Activated T-cell treated with anti-CD3 and anti-CD28 coated beads, Interleukin-2, amount 50 U/mL, for 72 hours (primary cell): ENCODE results near the gene POGLUT3. TPM values are rescaled to one million over a fixed set of nuclear protein-coding genes. Genes with fewer than 3 reads are reported as not detected.

ENCODE experiments used
- ATAC-seq, 2 donors: fragments of 150-1000 bp; cut with Tn5 transposase; replicated peaks in 1 of 2; 2 replicates each; pipeline ENCODE4 v1.10.0; 2021; ENCODE audit warnings: moderate library complexity in 2 of 2, mild to moderate bottlenecking in 1 of 2
- DNase-seq, 2 donors: peaks; one replicate each; pipeline ENCODE4 v3.0.0; 2021 to 2022; ENCODE audit warnings: mixed read lengths in 1 of 2
- H3K27ac Mint-ChIP-seq: one replicate; pipeline ENCODE4 v1.8.0; 2022; ENCODE audit warnings: mild to moderate bottlenecking, moderate library complexity, mixed read lengths
- H3K27me3 Mint-ChIP-seq: one replicate; pipeline ENCODE4 v1.8.0; 2022; ENCODE audit warnings: low read depth, mixed read lengths
- H3K36me3 Mint-ChIP-seq, 2 donors: one replicate each; pipeline ENCODE4 v1.8.0; 2022; ENCODE audit warnings: mixed read lengths in 2 of 2, mild to moderate bottlenecking in 1 of 2; ENCODE audit not compliant: insufficient read depth in 2 of 2
- H3K4me1 Mint-ChIP-seq: one replicate; pipeline ENCODE4 v1.8.0; 2022; ENCODE audit warnings: low read depth, mixed read lengths
- H3K4me3 Mint-ChIP-seq, 2 donors: one replicate each; pipeline ENCODE4 v1.8.0; 2022; ENCODE audit warnings: mild to moderate bottlenecking in 2 of 2, mixed read lengths in 2 of 2, moderate library complexity in 2 of 2
- H3K9me3 Mint-ChIP-seq, 2 donors: one replicate each; pipeline ENCODE4 v1.8.0; 2022; ENCODE audit warnings: mixed read lengths in 2 of 2
- total RNA-seq, 2 donors: library from RNA; stranded (reverse); gene quantifications; one replicate each; pipeline ENCODE4 v1.2.3, GENCODE V29; 2022

Gene POGLUT3
- total RNA-seq, 2 donors from 2014 or later: 12.1 to 16.2 TPM

DNA sequence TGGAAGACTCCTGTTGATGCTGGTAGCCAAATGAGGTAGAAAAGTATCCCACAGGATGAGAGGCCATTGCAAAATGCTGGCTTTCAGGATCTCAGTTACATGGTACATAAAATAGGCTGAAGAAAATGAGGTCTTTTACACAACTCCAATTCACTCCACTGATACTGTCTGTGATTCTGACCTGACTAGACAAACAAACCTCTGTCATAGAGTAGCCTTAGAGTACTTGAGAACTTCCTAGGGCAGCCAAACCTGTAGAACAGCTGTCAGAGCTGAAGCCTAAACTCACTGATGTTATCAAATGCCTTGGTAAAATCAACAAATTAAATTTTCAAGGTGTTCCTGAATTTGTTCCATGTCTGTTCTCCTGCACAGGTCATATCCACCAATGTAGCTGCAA is 26.2 kb upstream of the POGLUT3 start:
- no peak overlapping the region for H3K4me3 Mint-ChIP-seq
- no peaks in the 10 kb centered on the region for H3K27me3 Mint-ChIP-seq
- no peaks in the 10 kb centered on the region for H3K4me1 Mint-ChIP-seq
- no peak for ATAC-seq
- peaks cover 0 to 2% of the 10 kb centered on the region in 2 donors for H3K36me3 Mint-ChIP-seq
- no peak overlapping the region for H3K27ac Mint-ChIP-seq
- peaks cover 0 to 3% of the 10 kb centered on the region in 2 donors for H3K9me3 Mint-ChIP-seq
- DNase-seq: no peak

DNA sequence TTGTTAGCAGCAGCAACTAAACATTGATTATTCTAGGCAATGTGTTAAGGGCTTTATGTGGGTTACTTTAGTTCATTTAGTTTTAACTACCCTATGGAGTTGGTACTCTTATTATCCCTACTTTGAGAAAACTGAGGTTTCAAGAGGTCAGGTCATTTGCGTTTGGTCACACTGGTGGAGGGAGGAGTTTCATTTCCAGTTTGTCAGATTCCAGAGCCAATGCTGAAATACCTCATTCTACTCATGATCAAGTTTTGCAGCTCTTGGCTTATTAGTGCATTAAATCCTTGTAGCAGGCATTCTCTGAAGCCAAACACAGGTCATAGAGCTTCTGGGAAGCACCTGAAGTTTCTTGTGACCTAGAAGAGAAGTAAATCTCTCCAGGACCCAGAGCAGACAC is 24.1 kb upstream of the POGLUT3 start:
- Mint-ChIP-seq H3K27me3 (no peaks in the 10 kb centered on the region), H3K4me1 (no peaks in the 10 kb centered on the region), H3K4me3 (no peak overlapping the region), H3K36me3 (peaks cover 0 to 2% of the 10 kb centered on the region in 2 donors), H3K27ac (no peak overlapping the region), H3K9me3 (peaks cover 0 to 3% of the 10 kb centered on the region in 2 donors)
- ATAC-seq (no peak), DNase-seq (no peak)

DNA sequence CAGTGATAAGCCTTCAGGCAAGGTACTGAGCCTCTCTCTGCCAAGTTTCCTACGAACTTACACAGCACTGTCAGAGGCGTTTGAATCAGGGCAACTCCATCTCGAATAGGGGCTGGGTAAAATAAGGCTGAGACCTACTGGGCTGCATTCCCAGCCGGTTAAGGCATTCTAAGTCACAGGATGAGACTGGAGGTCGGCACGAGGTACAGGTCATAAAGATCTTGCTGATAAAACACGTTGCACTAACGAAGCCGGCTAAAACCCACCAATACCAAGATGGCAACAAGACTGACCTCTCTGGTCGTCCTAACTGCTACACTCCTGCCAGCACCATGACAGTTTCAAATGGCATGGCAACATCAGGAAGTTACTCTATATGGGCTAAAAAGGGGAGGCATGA is 20.4 kb upstream of the POGLUT3 start:
- H3K4me1 Mint-ChIP-seq: no peaks in the 10 kb centered on the region
- H3K4me3 Mint-ChIP-seq: no peak overlapping the region
- H3K27me3 Mint-ChIP-seq: no peaks in the 10 kb centered on the region
- no peak overlapping the region for H3K27ac Mint-ChIP-seq
- H3K36me3 Mint-ChIP-seq: peaks cover 5 to 7% of the 10 kb centered on the region in 2 donors
- peaks cover 0 to 2% of the 10 kb centered on the region in 2 donors for H3K9me3 Mint-ChIP-seq
- ATAC-seq (no peak), DNase-seq (no peak)

- H3K27ac Mint-ChIP-seq: no peak overlapping the region
- no peaks in the 10 kb centered on the region for H3K4me1 Mint-ChIP-seq
- no peak for DNase-seq
- no peaks in the 10 kb centered on the region for H3K27me3 Mint-ChIP-seq
- H3K36me3 Mint-ChIP-seq: peaks cover 5 to 7% of the 10 kb centered on the region in 2 donors
- ATAC-seq: no peak
- no peak overlapping the region for H3K4me3 Mint-ChIP-seq
- H3K9me3 Mint-ChIP-seq: peaks cover 0 to 2% of the 10 kb centered on the region in 2 donors
These were observed 17.9 kb upstream of the POGLUT3 start for GRCh38 chr11:108516125-108516524.

DNA sequence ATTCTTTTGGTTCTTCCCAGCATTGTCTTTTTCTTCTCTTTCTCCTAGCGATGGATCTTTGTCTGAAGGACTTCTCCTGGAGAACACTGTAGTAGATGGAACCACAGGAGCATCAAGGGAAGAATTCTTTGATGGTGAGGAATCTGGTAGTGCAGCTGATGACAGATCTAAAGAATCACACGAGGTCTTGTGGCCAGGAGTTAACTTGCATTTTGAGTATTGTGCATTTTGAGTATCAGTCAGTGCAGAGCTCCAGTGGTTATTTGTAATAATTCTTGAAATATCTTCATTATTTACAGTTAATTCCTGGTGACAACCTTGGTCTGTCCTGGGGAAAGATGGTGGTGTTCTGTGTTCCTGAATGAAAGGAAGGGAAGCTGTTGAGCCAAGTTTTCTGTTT is 14.5 kb upstream of the POGLUT3 start:
- H3K27me3 Mint-ChIP-seq: no peaks in the 10 kb centered on the region
- no peak overlapping the region for H3K27ac Mint-ChIP-seq
- H3K4me3 Mint-ChIP-seq: no peak overlapping the region
- ATAC-seq (peak in 1 of 2 donors; percentile 26), DNase-seq (no peak)
- H3K4me1 Mint-ChIP-seq: no peaks in the 10 kb centered on the region
- peaks cover 0 to 2% of the 10 kb centered on the region in 2 donors for H3K9me3 Mint-ChIP-seq
- peaks cover 5 to 7% of the 10 kb centered on the region in 2 donors for H3K36me3 Mint-ChIP-seq

DNA sequence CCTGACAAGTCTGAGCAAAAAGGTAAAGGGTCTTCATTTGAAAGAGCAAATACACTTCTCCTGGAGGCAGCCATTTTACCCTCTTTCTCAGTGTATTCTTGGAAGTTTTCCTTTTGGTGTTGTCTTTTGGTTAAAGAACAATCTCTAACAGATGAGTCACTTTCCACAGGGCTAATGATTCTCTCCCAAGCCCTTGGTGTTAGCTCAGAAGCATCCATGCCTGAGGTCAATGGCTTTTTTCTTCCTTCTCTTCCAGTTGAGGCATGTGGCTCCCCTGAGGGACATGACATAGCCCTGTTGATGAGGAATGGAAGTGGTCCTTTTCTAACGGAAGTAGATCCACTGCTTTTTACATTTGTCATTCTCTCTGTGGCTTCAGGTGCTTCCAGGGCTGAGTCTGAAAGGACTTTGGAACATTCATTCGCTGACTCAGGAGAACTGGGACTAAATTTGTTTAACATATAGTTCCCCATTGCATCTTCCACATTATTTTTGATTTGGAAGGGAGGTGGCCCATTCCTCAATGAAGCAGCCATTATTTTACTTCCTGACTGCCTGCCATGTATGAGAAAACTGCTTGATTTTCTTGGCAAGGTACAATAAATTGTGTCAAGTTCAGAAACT is 13.8 kb upstream of the POGLUT3 start:
- Mint-ChIP-seq H3K36me3 (peaks cover 5 to 7% of the 10 kb centered on the region in 2 donors), H3K27ac (no peak overlapping the region), H3K9me3 (peaks cover 0 to 2% of the 10 kb centered on the region in 2 donors), H3K4me3 (no peak overlapping the region), H3K4me1 (no peaks in the 10 kb centered on the region), H3K27me3 (no peaks in the 10 kb centered on the region)
- DNase-seq (no peak), ATAC-seq (no peak)

- ATAC-seq (no peak), DNase-seq (no peak)
- no peaks in the 10 kb centered on the region for H3K4me1 Mint-ChIP-seq
- H3K4me3 Mint-ChIP-seq: no peak overlapping the region
- no peaks in the 10 kb centered on the region for H3K27me3 Mint-ChIP-seq
- peaks cover 1% of the 10 kb centered on the region in 2 donors for H3K36me3 Mint-ChIP-seq
- H3K9me3 Mint-ChIP-seq: peaks cover 0 to 1% of the 10 kb centered on the region in 2 donors
- no peak overlapping the region for H3K27ac Mint-ChIP-seq
These were observed 10.7 kb upstream of the POGLUT3 start for GRCh38 chr11:108508653-108509593.

DNA sequence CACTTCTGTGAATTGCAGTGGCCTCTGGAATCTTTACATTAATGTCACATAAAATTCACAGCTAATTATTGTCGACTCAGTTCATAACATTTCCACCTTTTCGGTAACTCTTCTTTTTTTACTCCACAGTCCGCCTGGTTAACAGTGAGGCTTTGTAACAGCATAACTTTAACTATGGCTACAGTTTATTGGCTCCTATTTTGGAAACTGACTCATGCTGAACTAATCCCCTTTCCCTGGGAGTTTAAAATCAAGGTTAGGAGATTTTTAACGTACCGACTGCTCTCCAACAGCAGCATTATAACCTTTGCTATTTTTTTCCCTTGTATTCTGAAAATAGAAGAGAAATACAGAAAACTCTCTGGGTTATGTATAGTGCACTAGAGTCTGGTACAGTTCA is 3.2 kb upstream of the POGLUT3 start:
- H3K27me3 Mint-ChIP-seq: no peaks in the 10 kb centered on the region
- peak overlapping the region; percentile 42 for H3K27ac Mint-ChIP-seq
- peaks cover 0 to 1% of the 10 kb centered on the region in 2 donors for H3K36me3 Mint-ChIP-seq
- H3K4me1 Mint-ChIP-seq: peaks cover 14% of the 10 kb centered on the region
- no peak for DNase-seq
- H3K9me3 Mint-ChIP-seq: no peaks in the 10 kb centered on the region
- ATAC-seq: no peak
- H3K4me3 Mint-ChIP-seq: no peak overlapping the region

GRCh38 chr11:108500721-108501120 is 2.5 kb upstream of the POGLUT3 start:
- H3K36me3 Mint-ChIP-seq: peaks cover 0 to 1% of the 10 kb centered on the region in 2 donors
- peaks cover 19% of the 10 kb centered on the region for H3K4me1 Mint-ChIP-seq
- DNase-seq: no peak
- no peak for ATAC-seq
- no peaks in the 10 kb centered on the region for H3K9me3 Mint-ChIP-seq
- no peak overlapping the region for H3K4me3 Mint-ChIP-seq
- no peak overlapping the region for H3K27ac Mint-ChIP-seq
- H3K27me3 Mint-ChIP-seq: no peaks in the 10 kb centered on the region

DNA sequence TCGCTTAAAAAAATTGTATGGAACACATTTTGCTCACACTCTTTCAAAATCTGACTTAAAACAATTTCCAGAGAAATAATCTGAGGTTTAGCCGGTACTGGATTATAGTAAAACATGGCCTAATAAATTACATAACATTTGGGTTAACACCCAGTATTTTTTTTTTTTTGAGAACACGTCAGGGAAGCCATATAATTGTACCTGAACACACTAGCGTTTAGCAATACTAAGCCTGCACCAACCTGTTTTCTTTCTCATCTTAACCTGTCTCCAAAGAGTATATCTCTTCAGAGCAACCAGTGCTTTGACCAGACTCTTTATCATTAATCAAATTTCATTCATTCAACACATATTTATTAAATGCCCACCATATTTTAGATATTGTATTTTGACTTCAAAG is 2.0 kb upstream of the POGLUT3 start:
- H3K27me3 Mint-ChIP-seq: no peaks in the 10 kb centered on the region
- H3K9me3 Mint-ChIP-seq: no peaks in the 10 kb centered on the region
- no peak overlapping the region for H3K27ac Mint-ChIP-seq
- DNase-seq (no peak), ATAC-seq (no peak)
- peak overlapping the region in 1 of 2 donors; percentile 16 for H3K4me3 Mint-ChIP-seq
- H3K36me3 Mint-ChIP-seq: peaks cover 0 to 1% of the 10 kb centered on the region in 2 donors
- H3K4me1 Mint-ChIP-seq: peaks cover 19% of the 10 kb centered on the region

DNA sequence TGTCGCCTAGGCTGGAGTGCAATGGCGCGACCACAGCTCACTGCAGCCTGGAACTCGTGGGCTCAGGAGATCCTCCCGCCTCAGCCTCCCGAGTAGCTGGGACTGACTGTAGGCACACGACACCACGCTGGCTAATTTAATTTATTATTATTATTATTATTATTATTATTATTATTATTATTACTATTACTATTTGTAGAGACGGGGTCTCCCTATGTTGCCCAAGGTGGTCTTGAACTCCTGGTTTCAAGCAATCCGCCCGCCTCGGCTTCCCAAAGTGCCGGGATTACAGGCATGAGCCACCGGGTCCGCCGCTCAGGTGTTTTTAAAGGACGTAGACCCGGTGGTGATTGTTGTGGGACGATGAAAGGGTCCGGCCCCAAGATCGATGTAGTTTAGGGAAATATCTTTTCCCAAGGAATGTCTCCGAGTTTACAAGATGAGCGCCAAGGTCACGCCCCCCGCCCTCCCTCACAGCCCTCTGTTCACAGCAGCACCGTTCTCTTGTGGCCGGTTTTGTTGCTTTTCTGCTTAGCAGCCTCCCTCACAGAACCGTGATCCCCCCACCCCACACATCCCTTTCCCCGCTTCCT is 728 bp upstream of the POGLUT3 start:
- H3K36me3 Mint-ChIP-seq: peaks cover 0 to 1% of the 10 kb centered on the region in 2 donors

GRCh38 chr11:108497317-108498045 is 703 bp downstream of the POGLUT3 start:
- Mint-ChIP-seq H3K27me3 (no peaks in the 10 kb centered on the region), H3K4me1 (peaks cover 19% of the 10 kb centered on the region), H3K4me3 (peak overlapping the region; percentile 81 to 98), H3K9me3 (no peaks in the 10 kb centered on the region), H3K36me3 (peaks cover 0 to 1% of the 10 kb centered on the region in 2 donors), H3K27ac (peak overlapping the region; percentile 23)
- DNase-seq: peak; percentile 69 to 73
- ATAC-seq: peak; percentile 82 to 85

More for the DNA sequence above, 728 bp upstream of the POGLUT3 start:
- peak overlapping the region; percentile 14 for H3K27ac Mint-ChIP-seq
- DNase-seq (no peak), ATAC-seq (no peak)
- no peaks in the 10 kb centered on the region for H3K27me3 Mint-ChIP-seq
- peaks cover 19% of the 10 kb centered on the region for H3K4me1 Mint-ChIP-seq
- H3K4me3 Mint-ChIP-seq: peak overlapping the region; percentile 80 to 90
- no peaks in the 10 kb centered on the region for H3K9me3 Mint-ChIP-seq
